H1 (cell line): ENCODE data around the gene VEGFC. TPM values are rescaled to one million over a fixed set of nuclear protein-coding genes. Genes with fewer than 3 reads are reported as not detected.

Experiments used
- CTCF ChIA-PET: fragments of 300-600 bp; sonication (Branson Sonifier 250); formaldehyde crosslinking; loops from one replicate; lab custom pipeline; 2021; ENCODE audit not compliant: partially characterized antibody; lab: Charles Lee
- POLR2A ChIA-PET: fragments of 300-600 bp; sonication (Branson Sonifier 250); formaldehyde crosslinking; loops from one replicate; lab custom pipeline; 2021; ENCODE audit warnings: inconsistent platforms; ENCODE audit not compliant: partially characterized antibody; lab: Charles Lee
- DNase-seq, 2 experiments: peaks; one replicate each; pipeline versions ENCODE4 v3.0.0 to v3.0.0-alpha.2; 2010 to 2022; ENCODE audit warnings: low spot score in 2 of 2, low read depth in 1 of 2, mixed read lengths in 1 of 2
- FAIRE-seq: peaks from 2 replicates; lab custom pipeline; 2011; peaks lifted over from hg19 to GRCh38; lab: Jason Lieb, UNC
- H2AFZ ChIP-seq: 2 replicates; pipeline ENCODE4 v1.8.1; 2012; ENCODE audit warnings: low read length, inconsistent platforms
- H2AK5ac ChIP-seq: 2 replicates; pipeline ENCODE4 v1.6.1; 2013; ENCODE audit warnings: low read depth, low read length
- H2BK120ac ChIP-seq: replicated peaks from 2 replicates; pipeline ENCODE3; 2013; ENCODE audit warnings: low read depth, low read length, inconsistent platforms
- H2BK12ac ChIP-seq: 2 replicates; pipeline ENCODE4 v1.6.1; 2013; ENCODE audit warnings: low read depth, low read length
- H2BK15ac ChIP-seq: 2 replicates; pipeline ENCODE4 v1.6.1; 2013; ENCODE audit warnings: low read length
- H2BK20ac ChIP-seq: 2 replicates; pipeline ENCODE4 v1.6.1; 2013; ENCODE audit warnings: low read length
- H2BK5ac ChIP-seq: 2 replicates; pipeline ENCODE4 v1.6.1; 2013; ENCODE audit warnings: low read depth, low read length
- H3K14ac ChIP-seq: 2 replicates; pipeline ENCODE4 v1.6.1; 2013; ENCODE audit warnings: inconsistent platforms; ENCODE audit not compliant: insufficient read length
- H3K18ac ChIP-seq: 2 replicates; pipeline ENCODE4 v1.6.1; 2013; ENCODE audit warnings: low read length; ENCODE audit errors: extremely low read depth
- H3K23ac ChIP-seq: 2 replicates; pipeline ENCODE4 v1.6.1; 2013; ENCODE audit warnings: inconsistent platforms; ENCODE audit not compliant: insufficient read length
- H3K23me2 ChIP-seq: 2 replicates; pipeline ENCODE4 v1.6.1; 2013; ENCODE audit warnings: low read depth, low read length
- H3K27ac ChIP-seq: 2 replicates; pipeline ENCODE4 v1.6.1; 2011; ENCODE audit warnings: low read depth, low read length, inconsistent platforms
- H3K27me3 ChIP-seq, 4 experiments: replicated peaks in 1 of 4; 1 replicate in 1 of 4; 2 replicates in 3 of 4; pipeline versions ENCODE4 v1.6.1 to v1.8.1; 2011 to 2013; ENCODE audit warnings: low read length in 3 of 4, mild to moderate bottlenecking in 3 of 4, inconsistent platforms in 2 of 4, mixed read lengths in 2 of 4, moderate library complexity in 1 of 4; ENCODE audit not compliant: control insufficient read depth in 3 of 4, insufficient read depth in 3 of 4; ENCODE audit errors: extremely low read depth in 1 of 4
- H3K36me3 ChIP-seq, 4 experiments: 2 replicates each; pipeline versions ENCODE4 v1.6.1 to v1.8.1; 2011 to 2013; ENCODE audit warnings: mild to moderate bottlenecking in 4 of 4, low read length in 3 of 4, moderate library complexity in 2 of 4, control low read depth in 1 of 4, inconsistent platforms in 1 of 4; ENCODE audit not compliant: insufficient read depth in 4 of 4, control insufficient read depth in 2 of 4
- H3K4ac ChIP-seq: replicated peaks from 2 replicates; pipeline ENCODE3; 2013; ENCODE audit warnings: low read length, low read depth, mixed read lengths, inconsistent platforms; ENCODE audit not compliant: insufficient read length
- H3K4me1 ChIP-seq, 4 experiments: replicated peaks in 1 of 4; 1 replicate in 1 of 4; 2 replicates in 3 of 4; pipeline versions ENCODE4 v1.6.1 to v1.8.1; 2011 to 2013; ENCODE audit warnings: low read length in 3 of 4, inconsistent platforms in 2 of 4, mixed read lengths in 1 of 4; ENCODE audit not compliant: insufficient read depth in 4 of 4, control insufficient read depth in 3 of 4
- H3K4me2 ChIP-seq, 2 experiments: 2 replicates each; pipeline versions ENCODE4 v1.6.1 to v1.8.1; 2011 to 2013; ENCODE audit warnings: low read depth in 2 of 2, low read length in 2 of 2, control low read depth in 1 of 2, inconsistent platforms in 1 of 2, mild to moderate bottlenecking in 1 of 2; ENCODE audit not compliant: insufficient read depth in 1 of 2
- H3K4me3 ChIP-seq, 4 experiments: fragments of 200-600, 300-600 bp in 1 of 4; sonication (generic), shearing (Covaris generic), sonication (Bioruptor Twin) in 1 of 4; 2 replicates each; pipeline versions ENCODE4 v1.5.1 to v1.8.1; 2011 to 2016; ENCODE audit warnings: low read length in 4 of 4, low read depth in 3 of 4, control low read depth in 2 of 4, inconsistent platforms in 2 of 4, mild to moderate bottlenecking in 2 of 4, mixed read lengths in 1 of 4, moderate library complexity in 1 of 4; ENCODE audit not compliant: insufficient read depth in 2 of 4; ENCODE audit errors: extremely low read depth in 1 of 4
- H3K56ac ChIP-seq: replicated peaks from 2 replicates; pipeline ENCODE3; 2013; ENCODE audit warnings: low read depth, mild to moderate bottlenecking, mixed read lengths, low read length, inconsistent platforms; ENCODE audit not compliant: insufficient read length
- H3K79me1 ChIP-seq: 2 replicates; pipeline ENCODE4 v1.6.1; 2013; ENCODE audit warnings: low read depth, low read length, control low read depth
- H3K79me2 ChIP-seq, 2 experiments: 2 replicates each; pipeline versions ENCODE4 v1.6.1 to v1.8.1; 2012 to 2013; ENCODE audit warnings: low read length in 2 of 2, mild to moderate bottlenecking in 2 of 2, inconsistent platforms in 1 of 2; ENCODE audit not compliant: insufficient read depth in 2 of 2, control insufficient read depth in 1 of 2
- H3K9ac ChIP-seq, 4 experiments: replicated peaks in 1 of 4; 1 replicate in 1 of 4; 2 replicates in 3 of 4; pipeline versions ENCODE4 v1.6.1 to v1.8.1; 2011 to 2013; ENCODE audit warnings: low read depth in 3 of 4, low read length in 3 of 4, control low read depth in 2 of 4, mild to moderate bottlenecking in 2 of 4, moderate library complexity in 2 of 4, inconsistent platforms in 1 of 4; ENCODE audit errors: extremely low read depth in 1 of 4
- H3K9me3 ChIP-seq, 2 experiments: 2 replicates each; pipeline versions ENCODE4 v1.6.1 to v1.8.1; 2012 to 2013; ENCODE audit warnings: mild to moderate bottlenecking in 2 of 2, moderate library complexity in 2 of 2, control low read depth in 1 of 2, inconsistent platforms in 1 of 2, low read depth in 1 of 2, low read length in 1 of 2, mixed read lengths in 1 of 2; ENCODE audit not compliant: insufficient read depth in 2 of 2
- H4K20me1 ChIP-seq, 2 experiments: replicated peaks in 1 of 2; 2 replicates each; pipeline versions ENCODE3 to v1.8.1; 2011 to 2013; ENCODE audit warnings: inconsistent platforms in 2 of 2, low read length in 2 of 2, mild to moderate bottlenecking in 1 of 2; ENCODE audit not compliant: insufficient read depth in 2 of 2, control insufficient read depth in 1 of 2
- H4K5ac ChIP-seq: 2 replicates; pipeline ENCODE4 v1.6.1; 2013; ENCODE audit warnings: low read length, low read depth, mixed read lengths, inconsistent platforms; ENCODE audit not compliant: insufficient read length
- H4K8ac ChIP-seq: 2 replicates; pipeline ENCODE4 v1.8.0; 2013; ENCODE audit warnings: mild to moderate bottlenecking, moderate library complexity, low read length, inconsistent platforms; ENCODE audit not compliant: insufficient read depth; ENCODE audit errors: extremely low read depth
- H4K91ac ChIP-seq: replicated peaks from 2 replicates; pipeline ENCODE3; 2013; ENCODE audit warnings: low read length, mixed read lengths, inconsistent platforms; ENCODE audit not compliant: insufficient read length
- KDM1A ChIP-seq: fragments of 200-600, 300-600 bp; sonication (generic); IDR thresholded peaks from 2 replicates; pipeline ENCODE4 v1.7.1; 2016; ENCODE audit warnings: mild to moderate bottlenecking, low read length, borderline replicate concordance
- WGBS, 2 experiments: shearing (Covaris generic) in 1 of 2; methylation state at CpG; one replicate each; pipeline versions ENCODE4 v1.1.6 to v1.1.7; 2013 to 2015; ENCODE audit warnings: low lambda C conversion rate in 2 of 2, mixed read lengths in 2 of 2, inconsistent platforms in 1 of 2, low coverage in 1 of 2, missing lambda C conversion rate in 1 of 2; ENCODE audit not compliant: insufficient replicate concordance in 2 of 2, insufficient coverage in 1 of 2, insufficient read length in 1 of 2; ENCODE audit errors: extremely low coverage in 1 of 2, missing lambda C conversion rate in 1 of 2; 5-methylcytosine and 5-hydroxymethylcytosine counted together
- polyA plus RNA-seq, 7 experiments: library from polyadenylated mRNA; depleted of rRNA in 3 of 7; stranded (reverse) in 5 of 7; unstranded in 2 of 7; fragments of >200 nt in 5 of 7; fragments of 200-250 nt in 2 of 7; gene quantifications; 1 replicate in 5 of 7; 2 replicates in 1 of 7; 4 replicates in 1 of 7; pipeline versions ENCODE4 v1.2.1 to v1.2.3, GENCODE V29; 2011 to 2013; ENCODE audit warnings: missing spikeins in 2 of 7, mixed read lengths in 2 of 7
- total RNA-seq: library from RNA; stranded (reverse); fragmentation: NEBNext Ultra II Directional; extraction: Animal tissue kit (Norgen Biotek cat#: 25700); gene quantifications from 2 replicates; pipeline ENCODE4 v1.2.1, GENCODE V29; 2021

VEGFC gene
- total and polyA plus RNA-seq, 2 of the 8 experiments (the other 6 are each of a cell fraction or from before 2014, with no cell fraction given) = 0.53 to 1.4 TPM

DNA sequence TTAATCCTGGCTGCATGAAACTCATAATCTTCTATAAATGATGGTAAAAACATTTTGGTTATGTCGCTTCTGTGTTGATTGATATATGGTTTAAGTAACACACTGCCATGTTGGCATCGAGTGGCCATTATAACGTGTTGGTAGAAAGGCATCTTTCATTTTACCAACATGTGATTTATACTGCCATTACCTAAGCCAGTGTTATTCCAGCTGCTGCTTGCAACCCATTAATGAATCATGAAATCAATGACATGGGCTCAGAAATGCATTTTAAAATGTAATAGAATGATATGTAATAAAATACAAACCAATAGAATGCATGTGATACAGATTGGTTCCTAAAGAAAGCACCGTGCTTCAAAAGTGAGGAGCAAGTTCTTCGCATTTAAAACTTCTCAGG lies 102.0 kb downstream of the VEGFC start:
- Histone ChIP-seq H3K18ac (no peak overlapping the region), H3K23me2 (no peaks in the 10 kb centered on the region), H3K4me1 (no peaks in the 10 kb centered on the region), H3K56ac (no peak overlapping the region), H3K79me1 (no peaks in the 10 kb centered on the region), H2BK20ac (no peak overlapping the region), H3K9ac (no peak overlapping the region), H3K4me3 (no peak overlapping the region), H3K27ac (no peak overlapping the region), H3K23ac (no peak overlapping the region), H2BK120ac (no peak overlapping the region), H2AFZ (no peak overlapping the region), H3K9me3 (no peaks in the 10 kb centered on the region; a peak in 1 of 4 replicates), H2BK15ac (no peak overlapping the region), H3K36me3 (no peaks in the 10 kb centered on the region), H4K20me1 (no peaks in the 10 kb centered on the region), H3K4ac (no peak overlapping the region), H3K27me3 (no peaks in the 10 kb centered on the region), H4K8ac (no peak overlapping the region), H4K91ac (no peak overlapping the region), H2AK5ac (no peak overlapping the region), H2BK12ac (no peak overlapping the region), H3K14ac (no peak overlapping the region), H4K5ac (no peak overlapping the region), H3K79me2 (no peaks in the 10 kb centered on the region), H3K4me2 (no peak overlapping the region), H2BK5ac (no peak overlapping the region)
- DNase-seq (no peak), FAIRE-seq (no peak)
- WGBS, 2 experiments = 94% methylated on average over 5 of the region's 5 CpGs; no CpG with 5 or more reads in 1 of the 2 experiments
- no peak for TF ChIP-seq KDM1A
- ChIA-PET CTCF (no interaction called here), POLR2A (no interaction called here)
